Measurements from ENCODE around the gene TSPAN11.

The TSPAN11 gene

GRCh38 chr12:30982413-30982812, 55.9 kb downstream of the TSPAN11 start:
- DNase-seq: no peak

DNA sequence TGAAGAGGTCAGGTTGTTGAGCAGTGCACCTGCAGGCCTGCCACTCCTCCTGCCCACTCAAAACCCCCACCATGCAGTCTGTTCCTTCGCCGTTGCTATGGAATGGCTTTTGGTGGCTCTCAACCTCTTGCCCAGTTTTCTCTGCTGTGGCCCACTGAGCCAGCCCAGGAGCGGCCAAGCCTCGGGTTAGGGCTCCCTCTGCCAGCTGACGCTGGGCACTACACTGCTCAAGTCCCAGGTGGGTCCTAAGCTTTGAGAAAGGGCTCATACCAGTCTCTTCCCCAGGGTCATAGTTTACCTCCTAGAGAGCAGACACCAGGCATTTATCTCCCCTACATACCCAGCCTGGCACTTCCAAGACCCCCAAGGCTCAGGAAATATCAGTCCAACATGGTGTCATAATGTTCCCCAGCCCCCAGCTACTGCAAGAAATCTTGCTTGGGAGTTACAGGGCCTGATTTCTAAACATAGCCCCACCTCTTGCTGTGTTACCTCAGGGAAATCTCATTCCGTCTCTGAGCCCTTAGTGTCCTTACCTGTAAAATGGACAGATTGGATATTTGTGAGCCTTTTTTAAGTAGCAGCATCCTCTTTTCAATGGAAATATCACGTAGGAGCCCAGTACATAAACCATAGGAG, 59.4 kb downstream of the TSPAN11 start:
- DNase-seq: peak; percentile 79

DNA sequence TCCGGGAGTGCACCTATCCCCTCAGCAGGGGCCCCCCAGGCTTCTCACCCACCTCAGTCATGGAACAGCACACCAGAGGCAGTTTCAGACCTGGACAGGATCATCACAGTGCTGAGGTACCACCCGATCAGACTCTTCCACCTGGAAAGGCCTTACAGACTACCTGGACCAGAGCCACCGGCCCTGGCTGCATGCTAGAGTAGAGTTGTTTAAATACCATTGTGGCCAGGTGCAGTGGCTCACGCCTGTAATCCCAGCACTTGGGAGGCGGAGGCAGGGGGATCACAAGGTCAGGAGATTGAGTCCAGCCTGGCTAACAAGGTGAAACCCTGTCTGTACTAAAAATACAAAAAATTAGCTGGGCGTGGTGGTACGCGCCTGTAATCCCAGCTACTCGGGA, 61.5 kb downstream of the TSPAN11 start:
- DNase-seq: no peak

DNA sequence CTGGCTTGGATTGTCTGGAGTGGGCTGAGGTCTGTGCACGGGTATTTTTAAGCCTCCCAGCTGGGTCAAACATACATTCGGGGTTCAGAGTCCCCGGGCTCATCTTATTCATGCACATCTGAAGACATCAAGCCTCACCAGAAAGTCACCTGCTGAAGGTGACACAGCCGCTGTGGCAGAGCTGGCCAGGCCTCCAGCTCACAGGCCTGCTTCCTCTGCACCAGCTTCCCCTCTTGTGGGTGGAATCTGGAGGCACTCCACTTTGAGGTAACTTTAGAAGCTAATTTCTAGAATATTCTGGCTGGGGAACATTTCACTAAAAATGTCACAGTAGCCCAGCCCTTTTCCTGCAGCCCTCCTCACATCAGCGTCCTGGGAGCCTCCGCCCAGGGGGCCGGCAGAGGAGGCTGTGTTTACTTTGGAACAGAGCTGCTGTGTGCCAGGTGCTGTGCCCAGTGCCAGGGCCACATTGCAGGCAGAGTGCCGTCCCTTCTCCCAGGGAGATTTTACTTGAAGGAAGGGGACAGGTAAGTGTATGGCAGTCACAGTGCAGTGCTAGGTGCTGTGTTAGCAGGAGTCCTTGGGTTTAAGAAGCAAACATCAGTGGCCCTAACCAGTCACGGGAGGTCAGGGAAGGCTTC, 62.2 kb downstream of the TSPAN11 start:
- DNase-seq: no peak

- peak; percentile 68 for DNase-seq
Measured at GRCh38 chr12:30989754-30990153, 63.2 kb downstream of the TSPAN11 start.

DNA sequence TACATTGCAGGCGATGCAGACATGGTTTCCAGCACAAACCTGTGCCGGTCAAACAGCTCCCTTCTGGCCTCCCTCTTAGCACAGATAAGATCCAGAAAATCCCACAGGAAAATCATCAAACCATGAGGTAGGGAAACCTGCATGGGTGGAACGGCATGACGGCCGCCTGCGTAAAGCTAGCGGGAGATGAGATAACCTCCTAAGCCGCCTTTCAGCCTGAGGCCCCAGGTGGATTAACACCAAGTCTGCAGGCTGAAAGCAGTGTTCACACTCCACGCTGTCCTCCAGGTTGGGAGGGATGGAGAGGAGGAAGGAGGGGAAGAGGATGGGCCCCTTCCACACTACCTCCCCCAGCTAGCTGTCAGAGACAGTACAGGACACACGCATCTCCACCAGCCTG, 63.8 kb downstream of the TSPAN11 start:
- DNase-seq: no peak

DNA sequence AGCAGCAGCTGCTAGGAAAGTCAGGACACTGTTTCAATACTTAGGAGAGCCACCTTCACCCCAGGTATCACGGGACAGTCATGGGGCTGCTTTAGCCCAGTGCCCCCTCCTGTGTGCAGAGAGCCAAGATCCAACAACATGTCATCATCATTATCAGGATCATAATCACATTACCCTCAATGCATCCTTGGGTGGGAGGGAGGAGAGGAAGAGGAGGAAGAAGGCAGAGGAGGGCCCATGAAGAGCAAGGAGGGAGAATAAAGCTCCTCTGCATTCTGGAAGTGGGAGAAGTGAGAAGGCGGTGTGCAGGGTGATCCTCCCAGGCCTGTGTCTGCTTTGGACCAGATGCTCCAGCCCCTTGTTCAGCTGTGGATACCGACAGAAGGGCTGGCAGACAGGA, 64.2 kb downstream of the TSPAN11 start:
- no peak for DNase-seq

- no peak for DNase-seq
Measured at GRCh38 chr12:30991466-30991865, 64.9 kb downstream of the TSPAN11 start.

DNA sequence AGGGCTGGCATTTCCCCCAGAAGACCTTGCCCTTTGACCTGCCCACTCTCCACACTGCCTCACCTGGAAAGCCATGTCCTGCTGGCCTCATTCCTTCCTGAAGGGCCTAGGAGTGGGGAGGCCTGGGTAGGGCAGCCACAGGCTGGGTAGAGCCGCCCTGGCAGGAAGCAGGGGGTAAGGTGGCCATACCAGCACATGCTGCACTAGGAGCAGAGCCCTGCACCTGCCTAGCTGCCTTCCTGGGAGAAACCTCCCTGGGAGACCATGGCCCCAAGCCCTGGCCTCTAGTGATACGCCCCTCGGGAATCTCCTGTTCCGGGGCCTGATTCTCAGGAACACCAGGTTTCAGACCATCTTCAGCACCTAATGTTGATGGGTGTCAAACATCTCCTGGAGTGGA, 65.8 kb downstream of the TSPAN11 start:
- no peak for DNase-seq

DNA sequence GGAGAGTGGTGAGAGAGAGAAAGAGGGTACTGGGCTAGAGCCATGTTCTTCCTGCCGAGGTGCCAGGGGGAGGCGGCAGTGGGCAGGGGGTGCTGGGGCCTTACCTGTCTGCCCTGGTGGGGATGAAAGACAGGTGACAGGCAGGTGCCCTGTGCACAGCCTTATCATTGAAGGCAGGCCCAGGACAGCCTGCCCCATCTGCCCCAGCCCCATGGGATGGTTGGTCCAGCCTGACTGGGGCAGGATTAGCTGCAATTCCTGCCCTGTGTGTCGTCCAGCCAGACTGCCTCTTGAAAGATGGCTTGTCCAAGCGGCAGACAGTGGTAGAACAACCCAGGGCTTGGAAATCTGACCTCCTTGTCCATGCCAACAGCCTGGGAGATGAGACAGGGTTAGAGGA, 67.2 kb downstream of the TSPAN11 start:
- no peak for DNase-seq

- no peak for DNase-seq
Measured at GRCh38 chr12:30994274-30994673, 67.7 kb downstream of the TSPAN11 start.

GRCh38 chr12:30996255-30996654, 69.7 kb downstream of the TSPAN11 start:
- no peak for DNase-seq

DNA sequence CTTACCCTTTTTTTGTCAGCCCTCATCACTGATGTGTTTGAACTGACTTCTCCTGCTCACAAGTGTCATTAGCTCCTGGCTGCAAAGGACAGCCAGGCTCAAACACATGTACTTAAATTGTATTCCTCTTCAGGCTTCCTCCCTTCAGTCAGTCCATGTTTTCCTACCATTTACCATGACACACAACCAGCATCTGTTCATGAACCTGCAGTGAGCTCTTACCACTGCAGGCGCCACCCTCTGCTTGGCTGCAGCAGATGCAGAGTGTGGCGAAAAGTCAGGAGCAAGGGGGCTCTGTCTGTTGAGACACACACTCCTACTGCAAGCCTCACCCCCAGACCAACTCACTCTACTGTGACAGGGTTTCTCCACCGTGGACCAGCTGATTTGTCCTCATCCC, 70.2 kb downstream of the TSPAN11 start:
- no peak for DNase-seq

DNA sequence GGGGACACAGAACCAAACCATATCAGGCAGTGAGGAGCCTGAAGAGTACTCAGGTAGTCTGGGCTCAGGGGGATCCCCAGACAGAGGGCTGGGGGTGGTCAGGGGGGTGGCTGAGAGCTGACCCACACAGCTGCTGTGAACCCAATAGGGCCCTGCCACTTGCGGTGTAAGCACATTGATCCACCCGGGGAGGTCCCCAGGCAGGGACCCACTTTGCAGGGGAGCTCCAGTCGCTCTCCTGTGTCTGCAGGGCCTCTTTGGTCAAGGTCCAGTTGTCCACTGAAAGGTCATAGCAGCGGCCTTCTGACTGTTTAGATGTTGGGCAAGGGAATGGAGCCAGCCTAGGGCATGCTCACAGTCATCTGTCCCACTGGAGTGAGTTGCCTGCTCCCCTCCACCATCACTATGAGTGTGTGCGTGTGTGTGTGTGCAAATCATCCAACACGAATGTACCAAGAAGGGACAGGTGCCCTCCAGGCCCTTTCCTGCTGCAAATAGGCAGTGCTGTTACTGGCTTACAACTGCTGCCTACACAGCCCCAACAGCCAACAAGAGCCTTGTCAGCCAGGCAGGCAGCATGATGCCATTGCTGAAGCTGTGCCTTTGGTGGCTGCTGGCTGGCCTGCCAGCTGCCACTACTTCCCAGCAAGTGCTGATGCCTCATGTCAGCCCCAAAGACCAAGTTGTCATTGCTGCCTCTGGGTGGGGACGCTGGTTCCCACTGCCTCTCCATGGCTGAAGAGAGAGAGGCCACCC, 71.3 kb downstream of the TSPAN11 start:
- DNase-seq: no peak

DNA sequence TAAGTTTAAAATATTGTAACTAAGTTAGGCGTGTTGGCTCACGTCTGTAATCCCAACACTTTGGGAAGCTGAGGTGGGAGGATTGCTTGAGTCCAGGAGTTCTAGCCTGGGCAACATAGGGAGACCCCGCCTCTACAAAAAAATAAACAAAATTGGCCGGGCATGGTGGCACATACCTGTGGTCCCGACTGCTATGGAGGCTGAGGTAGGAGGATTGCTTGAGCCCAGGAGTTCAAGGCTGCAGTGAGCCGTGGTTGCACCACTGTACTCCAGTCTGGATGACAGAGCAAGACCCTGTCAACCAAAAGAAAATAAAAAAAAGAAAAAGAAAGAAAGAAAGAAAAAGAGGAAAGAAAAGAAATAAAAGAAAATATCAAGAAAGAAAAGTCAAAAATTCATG, 72.5 kb downstream of the TSPAN11 start:
- DNase-seq: no peak

DNA sequence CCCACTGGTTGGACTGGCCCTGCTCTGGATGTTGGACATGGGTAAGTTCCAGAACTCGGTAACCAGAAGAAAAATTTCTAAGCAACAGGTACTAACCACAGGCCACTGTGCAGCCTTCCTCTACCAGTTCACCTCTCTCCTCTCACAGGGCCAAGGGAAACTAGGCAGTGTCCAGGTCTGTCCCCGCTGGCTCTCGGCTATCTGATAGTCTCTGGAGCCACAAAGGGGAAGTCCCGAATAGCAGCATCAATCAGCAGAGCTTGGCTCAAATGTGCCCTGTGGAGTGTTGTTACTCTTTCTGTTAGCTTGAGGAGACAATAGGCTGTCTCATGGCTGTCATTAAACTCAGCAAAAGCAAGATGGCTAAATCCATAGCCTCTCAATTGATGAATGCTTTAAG, 73.2 kb downstream of the TSPAN11 start:
- DNase-seq: no peak

DNA sequence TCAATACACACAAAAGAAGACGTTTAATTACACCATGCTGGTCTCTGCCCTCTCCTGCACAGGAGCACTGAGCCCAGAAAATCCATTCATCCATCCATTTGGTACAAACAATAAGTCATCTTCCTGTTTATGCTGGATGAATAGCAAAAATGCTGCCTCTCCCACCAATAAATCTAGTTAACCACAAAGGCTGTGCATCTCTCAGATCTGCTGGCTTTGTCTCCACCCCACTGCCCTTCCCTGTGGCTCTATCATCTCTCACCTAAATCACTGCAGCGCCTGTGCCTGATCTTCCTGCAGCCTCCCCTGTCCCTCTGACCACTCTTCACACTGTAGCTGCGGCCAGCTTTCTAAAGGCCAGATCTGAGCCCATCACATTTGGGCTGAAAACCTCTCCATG, 74.2 kb downstream of the TSPAN11 start:
- DNase-seq: no peak

DNA sequence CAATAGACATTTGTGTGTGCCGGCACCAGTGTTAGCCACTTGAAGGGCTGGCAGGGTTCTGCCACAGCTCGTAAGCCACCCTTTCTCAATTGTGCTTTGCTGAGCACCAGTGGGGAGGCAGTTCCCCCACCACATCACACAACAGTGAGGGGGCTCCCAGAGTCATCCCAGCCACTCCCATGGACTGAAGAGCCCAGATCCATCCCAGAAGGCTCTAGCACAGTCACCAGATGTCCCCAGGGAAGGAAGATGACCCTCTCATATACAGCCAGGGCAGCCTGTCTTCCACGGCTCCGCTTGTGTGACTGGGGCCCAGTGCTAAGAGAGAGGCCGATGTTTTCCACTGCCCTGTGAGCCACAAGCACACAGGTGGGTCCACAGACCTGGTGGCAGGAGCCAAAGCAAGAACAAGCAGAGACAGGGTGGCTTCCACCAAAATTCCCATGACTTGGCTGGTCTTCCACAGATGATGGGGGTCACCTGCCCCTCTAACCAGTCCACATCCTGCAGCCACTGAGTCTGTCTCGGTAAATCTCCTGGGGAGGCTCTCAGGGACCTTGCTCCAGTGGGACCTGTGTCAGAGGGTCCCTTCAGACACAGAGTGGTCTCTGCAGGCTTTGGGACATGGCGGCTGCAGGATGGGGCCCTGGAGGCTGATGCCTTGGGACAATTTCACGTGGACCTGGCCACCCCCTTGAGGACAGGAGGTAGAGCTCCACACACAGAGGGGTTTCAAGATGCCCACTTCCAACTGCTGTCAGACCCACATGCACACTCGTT, 75.2 kb downstream of the TSPAN11 start:
- no peak for DNase-seq

DNA sequence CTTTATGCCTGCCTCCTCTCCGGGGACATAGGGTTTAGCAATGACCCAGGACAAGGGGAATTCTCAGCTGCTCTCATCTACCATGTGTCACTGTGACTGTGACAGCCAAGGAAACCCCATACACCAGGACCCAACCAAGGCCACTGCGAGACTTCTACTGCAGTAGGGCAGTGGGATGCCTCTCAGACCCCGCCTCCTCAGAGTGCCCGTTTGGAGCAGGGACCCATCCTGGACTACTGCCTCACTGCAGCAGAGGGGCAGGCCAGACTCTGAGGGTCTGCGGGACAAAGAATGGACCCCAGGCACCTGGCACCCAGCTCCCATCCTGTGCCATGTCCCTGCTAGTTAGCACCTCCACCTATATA, 75.8 kb downstream of the TSPAN11 start:
- DNase-seq: no peak

DNA sequence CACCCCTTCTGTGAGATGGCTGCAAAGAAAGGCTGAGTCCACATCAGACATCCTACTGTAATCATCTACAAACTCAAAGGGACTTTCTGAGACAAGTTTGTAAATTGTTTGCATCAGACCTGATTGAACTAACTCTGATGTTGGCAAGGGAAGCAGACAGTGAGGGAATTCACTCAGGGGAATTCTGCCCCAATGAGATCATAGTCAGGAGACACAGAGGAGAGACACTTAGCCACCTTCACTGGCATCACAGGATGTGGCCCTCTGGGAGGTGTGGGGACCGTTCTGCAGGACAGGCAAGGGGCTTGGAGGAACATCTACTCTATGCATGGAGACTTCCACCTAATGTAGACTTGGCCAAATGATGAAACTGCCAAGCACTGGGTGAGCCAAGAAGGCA, 76.5 kb downstream of the TSPAN11 start:
- no peak for DNase-seq

DNA sequence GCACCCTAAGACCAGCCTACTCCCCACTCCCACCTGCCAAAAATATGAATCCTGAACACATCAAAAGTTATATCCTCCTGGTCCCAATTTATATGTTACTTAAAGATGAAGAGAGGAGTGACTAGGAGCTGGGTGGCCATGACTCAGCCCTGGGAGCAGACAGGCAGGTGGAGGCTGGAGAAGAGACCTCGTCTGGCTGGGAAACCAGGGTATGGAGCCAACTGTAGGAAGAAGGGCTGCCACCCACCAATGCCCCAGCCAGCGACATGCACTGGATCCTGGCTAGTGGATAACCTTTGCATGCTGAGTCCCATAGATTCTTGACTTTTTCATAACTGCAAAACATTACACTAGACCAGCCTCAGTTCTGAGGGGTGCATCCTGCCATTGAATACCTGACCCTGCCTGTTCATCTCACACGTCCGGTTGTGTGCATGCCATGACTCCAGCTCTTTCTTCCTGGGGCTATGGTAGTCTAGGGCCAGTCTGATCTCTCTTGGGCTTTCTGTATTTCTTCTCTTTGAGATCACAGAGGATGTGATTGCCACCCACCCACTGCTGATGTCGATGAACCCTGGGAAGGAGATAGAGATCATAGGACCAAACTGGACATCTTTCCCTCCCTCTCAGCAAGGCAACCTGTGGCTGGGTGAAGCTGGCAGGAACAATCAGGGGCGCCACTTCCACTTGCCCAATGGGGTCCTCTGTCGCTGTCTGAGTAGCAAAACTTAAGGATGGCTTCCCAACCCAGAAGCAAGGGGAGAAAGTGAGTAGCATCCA, 77.5 kb downstream of the TSPAN11 start:
- DNase-seq: no peak

GRCh38 chr12:31004666-31005065, 78.1 kb downstream of the TSPAN11 start:
- no peak for DNase-seq
